GM10266 (cell line): ENCODE data around the gene REXO1.
A peak's percentile ranks its signal among the peaks of the same experiment; 100 is the strongest.

Experiments used
- DNase-seq: peaks from one replicate; pipeline ENCODE4 v3.0.0; 2012; ENCODE audit errors: extremely low spot score
- CTCF ChIP-seq: IDR thresholded peaks from 2 replicates; pipeline ENCODE4 v1.5.1; 2012; ENCODE audit warnings: mild to moderate bottlenecking, low read depth; ENCODE audit not compliant: control insufficient read depth, insufficient read depth; ENCODE audit errors: missing control alignments

Gene REXO1

GRCh38 chr19:1829958-1830357, 18.3 kb downstream of the REXO1 start:
- no peak for DNase-seq
- no peak for TF ChIP-seq CTCF

DNA sequence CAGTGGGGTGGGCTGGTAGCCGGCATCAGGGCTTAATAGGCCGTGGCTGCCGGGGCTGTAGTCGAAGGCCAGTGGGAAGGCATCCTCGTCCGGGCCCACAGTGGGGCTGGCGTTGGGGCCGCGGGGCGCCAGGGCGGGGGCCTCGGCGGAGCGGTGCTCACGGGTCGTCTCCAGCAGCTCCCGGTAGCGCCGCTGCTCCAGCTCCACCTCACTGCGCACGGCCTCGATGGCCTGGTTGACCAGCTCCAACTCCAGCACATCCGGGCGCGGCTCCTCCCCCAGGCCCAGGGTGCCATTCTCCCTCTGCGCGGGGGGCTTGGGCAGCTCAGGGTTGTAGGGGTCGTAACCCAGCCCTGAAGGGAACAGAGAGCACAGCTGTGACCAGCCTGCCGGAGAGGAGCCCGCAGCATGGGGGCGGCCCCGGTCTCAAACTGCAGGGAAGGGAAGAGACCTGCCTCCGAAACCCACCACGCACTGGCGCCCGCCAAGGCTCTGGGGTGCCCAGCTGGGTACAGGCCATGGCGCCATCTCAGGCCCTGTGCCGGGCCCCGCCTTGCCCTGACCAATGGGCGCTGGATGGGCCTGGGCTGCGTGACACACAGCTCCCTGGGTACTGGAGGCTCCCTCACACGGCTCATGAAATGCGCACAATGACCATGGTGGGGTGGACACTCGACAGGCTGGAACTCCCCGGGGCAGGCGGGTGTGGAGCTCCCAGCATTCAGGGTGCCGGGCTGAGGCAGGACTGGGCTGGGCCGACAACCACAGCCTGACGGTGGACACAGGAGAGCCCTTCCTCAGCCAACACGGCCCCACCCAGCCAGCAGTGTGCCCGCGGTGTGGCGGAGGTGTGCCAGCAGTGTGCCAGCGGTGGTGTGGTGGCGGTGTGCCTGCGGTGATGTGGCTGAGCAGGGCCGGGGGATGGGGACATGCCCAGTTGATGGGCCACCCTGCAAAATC, 19.7 kb downstream of the REXO1 start:
- TF ChIP-seq CTCF, result no peak
- DNase-seq, result no peak

DNA sequence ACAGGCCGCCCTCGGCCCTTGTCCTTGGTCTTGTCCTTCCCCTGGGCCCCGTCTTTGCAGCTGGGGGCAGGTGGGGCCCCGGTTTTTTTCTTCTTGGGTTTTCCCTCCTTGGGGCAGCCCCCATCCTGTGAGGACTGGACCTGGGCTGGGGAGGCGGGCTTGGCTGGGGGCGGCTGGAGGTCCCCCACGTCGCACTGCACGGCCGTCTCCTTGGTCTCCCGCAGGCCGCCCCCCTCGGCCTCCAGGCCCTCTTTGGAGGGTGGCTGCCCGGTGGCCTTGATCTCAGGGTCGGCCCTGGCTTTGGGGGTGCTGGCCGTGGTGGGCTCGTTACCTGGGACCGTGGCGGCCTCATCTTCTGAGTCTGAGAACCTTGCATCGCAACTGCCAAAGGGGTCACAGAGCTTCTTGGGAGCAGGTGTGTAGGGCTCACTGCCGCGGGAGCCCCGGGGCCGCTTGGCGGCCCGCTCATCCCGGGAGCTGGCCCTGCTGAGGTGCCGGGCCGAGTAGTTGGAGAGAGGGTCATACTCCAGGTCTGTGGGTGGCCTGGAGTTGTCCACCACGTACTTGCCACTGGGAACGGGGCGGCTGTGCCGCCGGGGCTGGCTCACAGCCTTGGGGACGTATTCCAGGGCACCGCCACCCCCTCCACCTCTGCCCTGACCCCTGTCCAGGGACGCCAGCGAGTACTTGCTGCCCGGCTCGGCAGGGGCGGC, 20.6 kb downstream of the REXO1 start:
- TF ChIP-seq CTCF, result no peak
- no peak for DNase-seq

- TF ChIP-seq CTCF, result no peak
- DNase-seq, result no peak
Measured at GRCh38 chr19:1826557-1827521, 21.4 kb downstream of the REXO1 start.

GRCh38 chr19:1825909-1826556, 22.2 kb downstream of the REXO1 start:
- peak; percentile 89 for TF ChIP-seq CTCF
- peak; percentile 97 for DNase-seq

- DNase-seq, result no peak
- no peak for TF ChIP-seq CTCF
Measured at GRCh38 chr19:1824252-1824622, 24.0 kb downstream of the REXO1 start.
